HG03442 (cell line): ENCODE results near the gene FSTL4.

Experiments
- ATAC-seq: cut with Tn5 transposase; IDR thresholded peaks from one replicate; pipeline ENCODE4 v1.9.1; 2021; ENCODE audit warnings: mild to moderate bottlenecking, moderate library complexity; ENCODE audit not compliant: unreplicated experiment

The FSTL4 gene

GRCh38 chr5:133309166-133309795 is 303.1 kb downstream of the FSTL4 start:
- ATAC-seq, result no peak

GRCh38 chr5:133307275-133307674 is 305.1 kb downstream of the FSTL4 start:
- no peak for ATAC-seq

GRCh38 chr5:133304707-133305216 is 307.6 kb downstream of the FSTL4 start:
- no peak for ATAC-seq

- ATAC-seq, result no peak
Measured at GRCh38 chr5:133304178-133304577, 308.2 kb downstream of the FSTL4 start.

GRCh38 chr5:133303298-133303697 is 309.0 kb downstream of the FSTL4 start:
- no peak for ATAC-seq

GRCh38 chr5:133299728-133300127 is 312.6 kb downstream of the FSTL4 start:
- ATAC-seq, result no peak

- ATAC-seq, result no peak
Measured at GRCh38 chr5:133299021-133299420, 313.3 kb downstream of the FSTL4 start.

GRCh38 chr5:133298447-133298846 is 313.9 kb downstream of the FSTL4 start:
- no peak for ATAC-seq

- ATAC-seq, result no peak
Measured at GRCh38 chr5:133297293-133297692, 315.0 kb downstream of the FSTL4 start.

GRCh38 chr5:133296624-133297023 is 315.7 kb downstream of the FSTL4 start:
- ATAC-seq, result no peak

- ATAC-seq, result no peak
Measured at GRCh38 chr5:133295520-133295919, 316.8 kb downstream of the FSTL4 start.

- ATAC-seq, result no peak
Measured at GRCh38 chr5:133294380-133294779, 318.0 kb downstream of the FSTL4 start.

GRCh38 chr5:133293960-133294359 is 318.4 kb downstream of the FSTL4 start:
- ATAC-seq, result no peak

GRCh38 chr5:133292300-133292699 is 320.0 kb downstream of the FSTL4 start:
- ATAC-seq, result no peak

- ATAC-seq, result no peak
Measured at GRCh38 chr5:133291524-133291923, 320.8 kb downstream of the FSTL4 start.

GRCh38 chr5:133290669-133291240 is 321.6 kb downstream of the FSTL4 start:
- ATAC-seq, result no peak

GRCh38 chr5:133289686-133290367 is 322.5 kb downstream of the FSTL4 start:
- no peak for ATAC-seq

- ATAC-seq, result no peak
Measured at GRCh38 chr5:133287500-133287899, 324.8 kb downstream of the FSTL4 start.

GRCh38 chr5:133286483-133286882 is 325.9 kb downstream of the FSTL4 start:
- ATAC-seq, result no peak

- ATAC-seq, result no peak
Measured at GRCh38 chr5:133285583-133286021, 326.7 kb downstream of the FSTL4 start.

GRCh38 chr5:133284306-133284705 is 328.0 kb downstream of the FSTL4 start:
- no peak for ATAC-seq

- ATAC-seq, result no peak
Measured at GRCh38 chr5:133278317-133278716, 334.0 kb downstream of the FSTL4 start.
